ENCODE measurements around the gene TMCC2. TPM values are rescaled to one million over a fixed set of nuclear protein-coding genes. Genes with fewer than 3 reads are reported as not detected.

TMCC2 gene
- total RNA-seq, 1 donor from 2014 or later, result 10.6 TPM

- peaks cover 36% of the 10 kb centered on the region for H3K4me1 Mint-ChIP-seq (ENCODE audit: low read depth, unreplicated experiment)
- H3K27ac Mint-ChIP-seq (ENCODE audit: unreplicated experiment), result peak within 1 kb of the TSS; percentile 72
Measured at GRCh38 chr1:205321162-205321958, 93.6 kb downstream of the TMCC2 start, which contains the start of gene NUAK2. Gene NUAK2 (minus strand): TSS chr1:205321745. CDS start chr1:205321628, 117 bp downstream.

GRCh38 chr1:205321959-205322283 is 94.2 kb downstream of the TMCC2 start:
- TF ChIP-seq EZH2 (IDR thresholded peaks at IDR 0.05; ENCODE audit: insufficient read depth, low read length) (no peak), CTCF (IDR thresholded peaks at IDR 0.05; ENCODE audit: insufficient read depth, low read depth, low read length) (no peak)
- FAIRE-seq (no peak), DNase-seq (ENCODE audit: low read depth) (no peak)
- H3K27me3 Mint-ChIP-seq (ENCODE audit: low read depth, unreplicated experiment), result no peaks in the 10 kb centered on the region
- H3K4me3 ChIP-seq (ENCODE audit: insufficient read depth, low read depth, low read length), result no peak overlapping the region
- peaks cover 14% of the 10 kb centered on the region for H3K36me3 Mint-ChIP-seq (ENCODE audit: low read depth, unreplicated experiment)
- H3K36me3 ChIP-seq (ENCODE audit: insufficient read depth, low read length), result no peaks in the 10 kb centered on the region
- peaks cover 33% of the 10 kb centered on the region for H3K4me1 Mint-ChIP-seq (ENCODE audit: low read depth, unreplicated experiment)
- no peaks in the 10 kb centered on the region for H3K27me3 ChIP-seq (ENCODE audit: insufficient read depth, low read length)
- H3K4me2 ChIP-seq (ENCODE audit: low read length), result peak overlapping the region; percentile 99
- H2AFZ ChIP-seq (ENCODE audit: low read depth, low read length), result no peak overlapping the region
- H3K9ac ChIP-seq (ENCODE audit: low read length), result no peak overlapping the region
- no peak overlapping the region for H3K27ac ChIP-seq (ENCODE audit: low read depth, low read length)
- peak overlapping the region; percentile 99 for H3K4me3 Mint-ChIP-seq (ENCODE audit: unreplicated experiment)
- H3K79me2 ChIP-seq (ENCODE audit: insufficient read depth, low read length), result peaks cover 47% of the 10 kb centered on the region
- H3K27ac Mint-ChIP-seq (ENCODE audit: unreplicated experiment), result no peak overlapping the region
- no peaks in the 10 kb centered on the region for H3K9me3 ChIP-seq (ENCODE audit: insufficient read depth, low read depth, low read length)
- peaks cover 7% of the 10 kb centered on the region for H3K9me3 Mint-ChIP-seq (ENCODE audit: unreplicated experiment)
- peaks cover 44% of the 10 kb centered on the region for H3K4me1 ChIP-seq (ENCODE audit: insufficient read depth, low read length)
- H4K20me1 ChIP-seq (ENCODE audit: insufficient read depth, low read length), result peaks cover 43% of the 10 kb centered on the region

More at GRCh38 chr1:205321162-205321958, 93.6 kb downstream of the TMCC2 start, which contains the start of gene NUAK2:
- FAIRE-seq, result no peak
- Histone ChIP-seq H3K4me2 (ENCODE audit: low read length) (peak within 1 kb of the TSS; percentile 99), H3K27ac (ENCODE audit: low read depth, low read length) (peak within 1 kb of the TSS; percentile 85), H3K27me3 (ENCODE audit: insufficient read depth, low read length) (no peaks in the 10 kb centered on the region), H3K4me3 (ENCODE audit: insufficient read depth, low read depth, low read length) (peak within 1 kb of the TSS; percentile 98), H2AFZ (ENCODE audit: low read depth, low read length) (peak within 1 kb of the TSS; percentile 64), H3K79me2 (ENCODE audit: insufficient read depth, low read length) (peaks cover 53% of the 10 kb centered on the region), H4K20me1 (ENCODE audit: insufficient read depth, low read length) (peaks cover 49% of the 10 kb centered on the region), H3K36me3 (ENCODE audit: insufficient read depth, low read length) (no peaks in the 10 kb centered on the region), H3K9ac (ENCODE audit: low read length) (peak within 1 kb of the TSS; percentile 96), H3K9me3 (ENCODE audit: insufficient read depth, low read depth, low read length) (no peaks in the 10 kb centered on the region), H3K4me1 (ENCODE audit: insufficient read depth, low read length) (peaks cover 49% of the 10 kb centered on the region)
- Mint-ChIP-seq H3K27me3 (ENCODE audit: low read depth, unreplicated experiment) (no peaks in the 10 kb centered on the region), H3K4me3 (ENCODE audit: unreplicated experiment) (peak within 1 kb of the TSS; percentile 99), H3K36me3 (ENCODE audit: low read depth, unreplicated experiment) (peaks cover 15% of the 10 kb centered on the region), H3K9me3 (ENCODE audit: unreplicated experiment) (peaks cover 7% of the 10 kb centered on the region)
- TF ChIP-seq EZH2 (IDR thresholded peaks at IDR 0.05; ENCODE audit: insufficient read depth, low read length), result no peak
- no peak for TF ChIP-seq CTCF (IDR thresholded peaks at IDR 0.05; ENCODE audit: insufficient read depth, low read depth, low read length)
- peak; percentile 77 for DNase-seq (ENCODE audit: low read depth)

Other genes with a start within 250 kb of the TMCC2 start
- 0.07 and 0.23 TPM in 2 replicates for gene CNTN2, start 184.7 kb upstream of the TMCC2 start, total RNA-seq
- gene TMEM81, start 143.5 kb upstream of the TMCC2 start, total RNA-seq, result 4.8 and 4.9 TPM in 2 replicates
- 16.2 and 18.7 TPM in 2 replicates for gene RBBP5, start 106.0 kb upstream of the TMCC2 start, total RNA-seq
- gene DSTYK, start 16.2 kb upstream of the TMCC2 start, total RNA-seq, result 15.2 and 15.4 TPM in 2 replicates
- 35.3 and 49.4 TPM in 2 replicates for gene NUAK2, start 93.8 kb downstream of the TMCC2 start, total RNA-seq
- 0.39 and 0.50 TPM in 2 replicates for gene KLHDC8A, start 129.0 kb downstream of the TMCC2 start, total RNA-seq
- 2.5 and 3.1 TPM in 2 replicates for gene LEMD1, start 194.1 kb downstream of the TMCC2 start, total RNA-seq
- gene BLACAT1, start 228.1 kb downstream of the TMCC2 start, total RNA-seq, result 2.2 and 2.3 TPM in 2 replicates

Measured in astrocyte (in vitro differentiated cells and primary cell).